ENCODE measurements around the gene DLK1.

DLK1 gene

GRCh38 chr14:100765991-100766390, 39.3 kb downstream of the DLK1 start:
- DNase-seq: no peak

- no peak for DNase-seq
Measured at GRCh38 chr14:100767003-100767787, 40.5 kb downstream of the DLK1 start.

DNA sequence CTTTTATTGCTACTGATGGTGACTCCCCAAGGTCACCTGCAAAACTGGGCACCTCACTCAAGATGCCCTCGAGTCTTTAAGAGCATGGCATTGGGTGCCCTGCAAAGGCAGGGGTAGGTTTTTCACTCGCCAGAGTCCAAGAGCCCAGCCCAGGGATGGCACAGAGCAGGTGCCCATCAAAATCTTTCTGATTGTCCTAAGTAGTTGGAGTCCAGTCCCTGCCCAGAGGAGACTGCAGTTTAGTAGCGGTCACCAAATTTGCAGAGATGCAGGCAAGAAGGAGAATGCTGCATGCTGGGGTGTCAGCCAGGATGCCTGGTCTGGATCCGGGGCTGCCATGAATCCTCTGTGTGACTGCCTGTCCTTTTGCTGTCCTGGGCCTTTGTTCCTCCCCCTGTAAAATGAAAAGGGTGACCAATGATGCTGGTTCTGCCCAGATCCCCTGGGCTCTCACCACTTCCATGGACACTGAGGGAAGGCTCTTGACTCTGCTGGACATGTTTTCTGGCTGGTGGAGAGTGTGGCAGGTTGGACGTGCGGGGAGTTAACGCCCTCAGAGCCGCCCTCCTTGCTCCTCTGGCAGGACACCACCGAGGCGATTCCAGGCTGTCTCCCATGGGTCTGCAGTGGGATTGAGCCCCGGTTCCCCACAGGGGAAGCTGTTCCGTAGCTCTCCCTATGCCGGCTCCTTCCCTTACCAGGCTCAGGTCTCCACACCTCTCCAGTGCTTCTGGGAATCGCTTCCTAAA, 41.3 kb downstream of the DLK1 start:
- DNase-seq: no peak

DNA sequence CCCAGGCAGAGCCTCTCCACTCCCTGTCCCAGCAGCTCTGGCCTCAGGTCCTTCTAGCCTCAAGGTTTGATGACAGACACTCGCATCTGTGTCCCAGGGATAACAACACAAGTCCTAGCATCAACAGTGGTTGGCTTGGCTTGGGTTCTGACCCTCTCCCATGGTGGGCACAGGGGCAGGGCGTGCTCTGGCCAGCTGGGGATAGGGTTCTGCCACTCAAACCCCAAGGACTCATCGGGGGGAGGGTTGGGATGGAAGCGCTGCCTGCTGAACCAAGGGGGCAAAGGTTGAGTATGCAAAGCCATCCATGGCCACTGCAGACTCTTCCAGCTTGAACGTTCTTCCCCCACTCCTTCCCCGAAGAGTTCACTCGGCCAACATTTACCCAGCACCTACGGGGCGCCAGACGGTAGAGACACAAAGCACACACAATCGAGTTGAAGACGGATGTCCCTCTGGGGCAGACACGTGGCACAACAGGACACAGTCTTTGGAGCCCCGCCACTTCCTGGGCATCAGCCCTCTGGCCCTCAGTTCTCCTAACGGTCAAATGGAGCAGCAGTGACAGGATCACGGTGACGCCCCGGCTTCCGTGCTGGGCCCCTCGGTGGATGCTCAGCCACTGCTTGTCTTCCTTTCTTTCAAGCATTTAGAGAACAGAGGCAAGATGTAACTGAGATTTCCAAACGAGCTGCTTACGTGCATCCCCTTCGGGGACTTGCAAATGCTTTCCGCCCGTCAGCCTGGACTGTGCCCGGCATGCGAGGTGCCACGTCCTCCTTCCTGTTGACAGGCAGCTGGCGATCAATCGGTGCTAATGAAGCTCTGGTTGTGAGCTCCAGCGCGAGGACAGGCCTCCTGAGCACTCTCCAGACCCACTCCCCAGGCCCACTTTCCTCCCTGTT, 42.6 kb downstream of the DLK1 start:
- DNase-seq: no peak

DNA sequence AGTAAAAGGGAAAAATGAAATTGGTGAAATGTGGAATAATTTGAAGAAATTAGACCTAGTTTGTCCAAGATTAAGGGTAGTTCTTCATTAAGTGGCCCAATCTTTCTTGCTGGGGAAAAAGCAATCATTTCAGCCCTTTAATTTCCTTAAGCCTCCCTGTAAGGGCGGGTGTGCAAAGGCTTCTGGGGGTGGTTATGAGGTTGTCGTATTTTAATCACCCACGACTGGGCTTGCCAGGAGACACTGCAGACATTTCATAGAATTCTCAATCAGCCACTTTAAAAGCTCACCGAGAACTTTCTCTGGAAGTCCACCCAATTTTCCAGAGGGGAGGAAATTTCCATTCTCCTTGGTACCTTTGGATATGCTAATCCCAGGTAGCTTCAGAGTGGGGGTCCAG, 43.4 kb downstream of the DLK1 start:
- DNase-seq: no peak

GRCh38 chr14:100770605-100771120, 44.0 kb downstream of the DLK1 start:
- no peak for DNase-seq

DNA sequence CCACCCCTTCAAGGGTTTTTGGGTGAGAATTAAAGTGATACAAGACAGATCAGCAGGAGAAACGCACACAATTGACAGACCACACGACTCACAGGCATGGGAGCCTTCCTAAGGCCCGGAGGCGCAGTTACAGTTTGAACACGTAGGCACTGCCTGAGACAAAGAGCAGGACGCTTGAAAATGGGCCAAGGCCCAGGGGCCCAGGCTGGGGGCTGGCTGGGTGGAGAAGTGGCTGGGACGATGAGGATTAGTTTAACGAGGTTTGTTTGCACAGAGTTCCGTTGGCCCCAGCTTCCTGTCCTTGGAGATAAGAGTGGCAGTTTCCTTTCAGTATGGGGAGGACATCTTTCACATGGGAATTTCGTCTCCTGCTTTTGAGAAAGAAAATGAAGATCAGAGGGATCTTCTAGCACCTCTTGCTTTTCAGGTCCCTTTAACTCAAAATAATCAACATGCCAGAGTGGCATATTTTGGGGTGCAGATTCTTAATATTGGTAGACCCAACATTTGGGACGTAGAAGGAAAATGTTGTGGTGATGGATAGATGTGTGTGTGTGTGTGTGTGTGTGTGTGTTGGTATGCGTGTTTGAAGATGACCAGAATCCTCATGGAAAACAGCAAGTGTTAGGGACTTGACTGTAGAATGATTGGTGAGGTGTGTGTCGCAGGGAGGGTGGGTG, 44.6 kb downstream of the DLK1 start:
- no peak for DNase-seq

DNA sequence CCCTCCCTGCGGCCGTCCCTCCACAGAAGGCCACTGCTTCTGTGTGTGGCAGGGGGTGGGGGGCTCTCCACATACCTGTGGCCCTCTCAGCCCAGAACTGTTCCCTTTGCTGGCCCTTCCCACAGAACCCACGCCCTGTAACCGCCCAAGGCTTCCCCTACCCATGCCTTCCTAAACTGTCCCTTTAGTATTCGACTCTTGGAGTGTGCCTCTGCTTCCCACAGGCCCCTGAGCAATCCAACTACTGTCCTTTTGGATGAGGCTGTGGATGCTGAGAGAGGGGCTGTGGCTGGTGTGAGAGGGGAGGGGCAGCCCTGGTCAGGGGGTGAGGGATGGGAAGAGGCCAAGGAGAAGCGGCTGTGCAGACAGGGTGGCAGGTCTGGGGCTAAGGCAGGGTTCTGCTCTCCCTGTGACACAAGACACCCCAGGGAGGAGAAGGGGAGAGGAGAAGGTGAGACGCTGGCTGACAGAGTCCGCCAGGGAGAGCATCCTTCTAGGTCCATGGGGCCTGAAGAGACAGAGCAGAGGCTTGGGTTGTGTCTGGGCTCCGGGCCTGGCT, 46.0 kb downstream of the DLK1 start:
- no peak for DNase-seq

- no peak for DNase-seq
Measured at GRCh38 chr14:100773331-100774163, 46.9 kb downstream of the DLK1 start.

- DNase-seq: no peak
Measured at GRCh38 chr14:100774164-100774537, 47.5 kb downstream of the DLK1 start.

DNA sequence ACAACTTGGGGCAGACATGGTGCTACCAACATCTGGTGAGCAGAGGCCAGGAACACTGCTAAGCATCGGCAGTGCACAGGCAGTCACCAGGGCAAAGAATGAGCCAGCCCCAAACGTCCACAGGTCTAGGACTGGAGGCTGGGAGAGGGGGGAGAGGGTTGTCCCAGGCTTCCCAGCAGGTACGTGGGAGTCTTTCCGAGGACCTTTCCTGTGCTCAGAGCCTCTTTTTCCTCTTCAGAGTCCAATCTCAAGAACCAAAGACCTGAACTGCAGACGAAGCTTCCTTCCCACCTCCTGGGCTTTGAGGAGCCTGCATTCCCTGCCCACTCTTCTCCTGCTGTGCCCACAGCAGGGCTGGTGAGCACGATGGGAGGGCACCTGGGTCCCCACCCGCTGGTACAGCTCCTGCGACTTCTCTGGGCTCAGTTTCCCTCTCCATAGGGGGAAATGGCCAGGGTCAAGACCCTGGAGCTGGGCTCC, 48.7 kb downstream of the DLK1 start:
- no peak for DNase-seq

DNA sequence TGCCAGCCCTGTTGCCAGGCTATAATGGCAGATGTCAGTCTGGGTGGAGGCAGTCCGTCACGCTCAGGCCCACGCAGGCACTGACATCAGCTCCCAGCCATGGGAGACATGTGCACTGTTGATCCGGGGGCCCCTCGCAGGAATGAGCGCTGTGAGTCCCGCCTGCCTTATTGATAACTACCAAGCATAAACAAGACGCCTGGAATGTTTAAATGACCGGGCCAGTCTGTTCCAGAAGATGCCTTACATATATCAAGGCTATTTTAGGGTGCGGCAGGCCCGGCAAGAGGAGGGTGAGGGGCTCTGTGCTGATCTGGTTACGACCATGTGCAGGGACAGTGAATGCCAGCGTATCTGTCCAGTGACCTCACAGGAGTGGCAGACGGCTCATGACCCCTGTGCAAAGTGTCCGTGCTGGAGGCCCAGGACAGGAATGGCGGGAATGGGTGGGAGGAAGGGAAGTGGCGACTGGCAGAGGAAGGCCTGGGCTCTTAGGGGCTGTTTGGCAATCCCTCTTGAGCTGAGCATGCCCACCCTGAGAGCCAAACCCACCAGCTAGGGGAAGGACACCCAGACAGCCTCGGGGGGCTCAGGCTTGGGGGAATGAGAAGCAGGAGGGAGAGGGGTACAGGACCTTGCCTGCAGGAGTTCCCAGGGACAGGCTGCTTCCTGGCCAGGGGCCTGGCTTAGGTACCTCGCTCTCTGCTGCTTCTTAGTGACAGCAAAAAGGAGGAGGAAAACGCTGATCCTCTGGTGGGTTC, 49.3 kb downstream of the DLK1 start:
- DNase-seq: no peak

DNA sequence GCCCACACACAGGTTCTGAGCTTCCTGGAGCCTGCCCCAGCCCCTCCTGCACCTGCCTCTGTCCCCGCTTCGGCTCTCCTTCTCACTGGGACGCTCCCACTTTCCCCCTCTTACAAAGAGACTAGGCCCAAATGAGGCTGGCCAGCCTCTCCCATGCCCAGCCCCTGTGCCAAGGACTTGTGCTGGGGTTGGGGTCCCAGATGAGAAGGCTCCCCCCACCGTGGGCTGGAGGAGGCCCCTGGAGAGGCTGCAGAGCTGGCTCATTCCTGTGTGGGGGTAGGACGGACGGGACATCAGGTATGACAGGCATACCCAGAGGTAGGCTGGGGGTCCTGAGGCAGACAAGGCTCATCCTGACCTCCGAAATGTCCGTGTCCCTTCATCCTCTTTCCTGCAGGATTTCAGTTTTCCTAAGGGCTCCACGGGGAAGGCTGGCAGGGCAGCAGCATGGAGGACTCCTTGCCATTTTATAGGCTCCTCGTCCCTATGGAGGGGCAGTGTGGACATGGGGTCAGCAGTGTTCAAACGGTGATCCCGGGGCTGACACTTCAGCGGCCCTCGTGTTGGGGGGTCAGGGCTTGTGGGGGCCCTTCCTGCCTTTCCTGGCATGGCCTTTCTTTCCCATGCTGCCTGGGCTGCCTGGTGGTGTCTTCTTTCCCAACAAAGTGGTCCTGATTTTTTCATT, 50.1 kb downstream of the DLK1 start:
- DNase-seq: no peak

GRCh38 chr14:100777366-100777817, 50.7 kb downstream of the DLK1 start:
- no peak for DNase-seq

DNA sequence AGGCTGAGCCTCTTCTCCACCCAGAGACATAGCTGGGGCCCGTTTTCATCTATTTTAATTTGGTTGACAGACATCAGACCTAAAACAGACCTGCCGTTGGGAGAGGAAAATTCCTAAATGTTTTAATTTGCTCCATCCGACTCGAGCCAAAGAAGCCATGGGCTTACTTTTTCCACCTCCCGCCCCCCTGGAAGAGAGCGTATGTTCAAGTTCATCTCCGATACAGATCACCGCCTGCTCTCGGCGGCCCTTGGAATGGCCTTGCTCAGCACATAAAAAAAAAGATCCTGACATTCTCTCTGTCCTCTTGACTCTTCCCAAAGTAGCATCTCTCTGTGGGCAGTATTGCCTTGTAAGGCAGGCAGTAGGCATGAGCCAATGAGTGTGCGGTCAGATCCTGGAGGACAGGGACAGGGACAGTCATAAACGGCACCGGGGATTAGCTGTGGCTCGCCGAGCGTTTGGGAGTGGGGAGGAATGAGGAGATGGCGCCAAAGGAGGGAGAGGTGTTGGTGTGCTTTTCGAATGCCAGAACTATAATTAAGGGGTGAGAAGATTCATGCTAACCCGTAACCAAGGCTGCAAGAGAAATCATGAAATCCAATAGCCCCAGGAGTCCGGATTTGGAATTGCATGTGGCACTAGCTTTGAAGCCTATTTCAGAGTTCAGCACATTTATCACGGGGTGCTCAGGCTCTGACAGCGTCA, 51.3 kb downstream of the DLK1 start:
- no peak for DNase-seq

GRCh38 chr14:100778526-100778882, 51.8 kb downstream of the DLK1 start:
- no peak for DNase-seq

GRCh38 chr14:100778951-100779690, 52.4 kb downstream of the DLK1 start:
- no peak for DNase-seq

GRCh38 chr14:100779691-100780080, 53.0 kb downstream of the DLK1 start:
- no peak for DNase-seq
